Measurements from ENCODE around the gene ADCY2. TPM values are rescaled to one million over a fixed set of nuclear protein-coding genes. Genes with fewer than 3 reads are reported as not detected.

The ADCY2 gene
- total and polyA plus RNA-seq, 2 experiments from 2014 or later = 23.8 to 74.9 TPM

- Histone ChIP-seq H3K27me3 (ENCODE audit: insufficient read depth) (no peaks in the 10 kb centered on the region), H2AFZ (no peak overlapping the region), H3K4me2 (no peak overlapping the region), H3K27ac (ENCODE audit: low read depth) (no peak overlapping the region), H3K9me2 (ENCODE audit: insufficient read depth) (no peaks in the 10 kb centered on the region), H3K4me3 (no peak overlapping the region), H3F3A (replicated peaks; ENCODE audit: low read depth) (no peaks in the 10 kb centered on the region), H3K79me2 (replicated peaks; ENCODE audit: insufficient read depth) (peaks cover 48% of the 10 kb centered on the region), H3K36me3 (ENCODE audit: insufficient read depth) (peaks cover 58% of the 10 kb centered on the region), H4K20me1 (replicated peaks; ENCODE audit: insufficient read depth) (peaks cover 20% of the 10 kb centered on the region; the same call in 1 of the 2 replicates), H3K4me1 (ENCODE audit: insufficient read depth) (no peaks in the 10 kb centered on the region)
- Mint-ChIP-seq H3K4me3 (no peak overlapping the region), H3K4me1 (no peaks in the 10 kb centered on the region), H3K36me3 (ENCODE audit: low read depth) (peaks cover 73% of the 10 kb centered on the region), H3K27me3 (ENCODE audit: insufficient read depth, low read depth, poor library complexity) (no peaks in the 10 kb centered on the region), H3K27ac (no peak overlapping the region), H3K9me3 (no peaks in the 10 kb centered on the region)
- TF ChIP-seq STAT1 (IDR thresholded peaks at IDR 0.05; ENCODE audit: unreplicated experiment) = no peak
- no peak for TF ChIP-seq ZNF114 (CRISPR knock-in tag; IDR thresholded peaks at IDR 0.05)
- no peak for TF ChIP-seq POLR2AphosphoS5 (IDR thresholded peaks at IDR 0.05; ENCODE audit: low read depth)
- DNase-seq (ENCODE audit: low spot score) (no peak), ATAC-seq (no peak)
Observed at GRCh38 chr5:7878381-7878873, 482.5 kb downstream of the ADCY2 start.

Measured in GM23338 (cell line).